C4-2B (cell line): ENCODE measurements around the gene SUMO3.

Source experiments
- CTCF ChIP-seq: fragments of 450-650 bp; conservative IDR thresholded peaks from 2 replicates; pipeline ENCODE4 v1.5.1; 2017; ENCODE audit warnings: mild to moderate bottlenecking
- ZFX ChIP-seq: fragments of 450-650 bp; IDR thresholded peaks from 2 replicates; pipeline ENCODE4 v1.6.1; 2017

GRCh38 chr21:44765231-44766013 is 52.4 kb downstream of the SUMO3 start:
- TF ChIP-seq CTCF: no peak
- no peak for TF ChIP-seq ZFX
